Right ventricle myocardium inferior (tissue), 1 donor: Measurements from ENCODE around the gene GPR155. TPM values are rescaled to one million over a fixed set of nuclear protein-coding genes. Genes with fewer than 3 reads are reported as not detected.
A peak's percentile ranks its signal among the peaks of the same experiment; 100 is the strongest.
"Not testable (repeated sequence)": the region's sequence is repeated elsewhere in the genome, so short reads cannot be mapped to it uniquely, and the experiment has no call there.

Source experiments
- ATAC-seq: fragments of 200-7000 bp; cut with Tn5 transposase; one replicate; pipeline ENCODE4 v1.9.1; 2020; ENCODE audit warnings: mild to moderate bottlenecking, moderate library complexity
- DNase-seq: peaks from one replicate; pipeline ENCODE4 v3.0.0; 2021; ENCODE audit errors: missing footprints
- intact Hi-C: fragments of 100-400 bp; cut with DNase I; formaldehyde crosslinking; loops from one replicate; pipeline ENCODE4 v1.11.0; 2022
- total RNA-seq: library from RNA; stranded (reverse); fragmentation: NEBNext Ultra II Directional; extraction: Animal tissue kit (Norgen Biotek cat#: 25700); gene quantifications from one replicate; pipeline ENCODE4 v1.2.1, GENCODE V29; 2021
- donor health status: DM: no; HTN: yes; CAD: no; lungs with severe emphysema.

GPR155 gene
- total RNA-seq, 1 donor from 2014 or later, result 14.0 TPM

DNA sequence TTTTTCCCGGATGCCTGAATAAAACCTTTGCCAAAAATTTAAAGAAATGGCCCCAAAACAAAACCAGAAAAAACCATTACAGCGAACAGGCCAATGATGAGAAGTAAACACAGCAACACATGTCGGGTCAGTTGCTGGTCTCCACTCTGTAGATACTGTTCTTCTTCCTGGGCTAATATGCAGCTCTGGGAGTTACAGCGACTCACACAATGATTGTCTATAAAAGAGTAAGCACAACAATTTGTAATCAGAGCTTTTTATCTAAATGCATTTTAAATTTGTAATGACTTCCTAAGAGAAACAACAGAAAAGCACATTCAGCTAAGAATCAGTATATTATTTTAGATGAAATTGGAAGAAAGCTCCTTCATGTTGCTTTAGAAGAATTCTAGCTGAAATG, 40.3 kb downstream of the GPR155 start:
- ATAC-seq, result no peak
- no peak for DNase-seq
- intact Hi-C loops, result no loop called here

DNA sequence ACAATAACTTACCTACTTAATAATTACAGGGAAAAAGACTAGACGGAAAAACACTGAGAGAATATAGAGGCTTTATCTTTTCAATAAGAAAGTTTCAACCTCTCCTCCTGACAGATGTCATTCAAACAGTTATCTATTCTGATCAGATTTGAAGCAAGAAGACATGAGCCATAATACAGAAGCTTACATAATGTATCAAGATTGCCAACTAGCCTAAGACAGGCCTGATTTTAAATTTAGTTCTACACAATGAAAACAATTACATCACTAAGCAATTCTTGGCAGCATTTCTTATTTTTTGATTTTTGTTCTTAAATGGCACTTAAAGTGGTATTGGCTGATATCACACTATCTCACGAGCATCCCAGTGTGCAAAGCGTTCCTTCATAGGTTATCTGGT, 41.6 kb downstream of the GPR155 start:
- ATAC-seq, result no peak
- no peak for DNase-seq
- intact Hi-C loops, result no loop called here

DNA sequence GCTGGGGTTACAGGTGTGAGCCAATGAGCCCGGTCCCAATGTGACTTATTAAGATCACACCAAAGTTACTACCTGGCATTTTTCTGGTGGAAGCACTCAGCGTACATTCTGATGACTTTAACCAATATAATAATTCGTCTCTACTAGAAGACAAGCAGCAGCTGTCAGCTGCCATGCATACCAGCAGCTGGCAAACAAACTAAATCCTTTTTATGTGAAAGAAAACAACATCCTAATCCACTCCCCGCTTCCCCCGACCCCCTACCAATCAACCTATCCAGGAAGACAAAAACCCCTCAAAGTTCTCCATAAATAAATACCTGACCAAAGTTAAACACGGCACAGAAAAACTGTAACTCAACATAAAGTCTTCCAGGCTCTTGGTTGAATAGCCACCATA, 42.1 kb downstream of the GPR155 start:
- ATAC-seq (no peak), DNase-seq (no peak)
- intact Hi-C loops, result no loop called here

DNA sequence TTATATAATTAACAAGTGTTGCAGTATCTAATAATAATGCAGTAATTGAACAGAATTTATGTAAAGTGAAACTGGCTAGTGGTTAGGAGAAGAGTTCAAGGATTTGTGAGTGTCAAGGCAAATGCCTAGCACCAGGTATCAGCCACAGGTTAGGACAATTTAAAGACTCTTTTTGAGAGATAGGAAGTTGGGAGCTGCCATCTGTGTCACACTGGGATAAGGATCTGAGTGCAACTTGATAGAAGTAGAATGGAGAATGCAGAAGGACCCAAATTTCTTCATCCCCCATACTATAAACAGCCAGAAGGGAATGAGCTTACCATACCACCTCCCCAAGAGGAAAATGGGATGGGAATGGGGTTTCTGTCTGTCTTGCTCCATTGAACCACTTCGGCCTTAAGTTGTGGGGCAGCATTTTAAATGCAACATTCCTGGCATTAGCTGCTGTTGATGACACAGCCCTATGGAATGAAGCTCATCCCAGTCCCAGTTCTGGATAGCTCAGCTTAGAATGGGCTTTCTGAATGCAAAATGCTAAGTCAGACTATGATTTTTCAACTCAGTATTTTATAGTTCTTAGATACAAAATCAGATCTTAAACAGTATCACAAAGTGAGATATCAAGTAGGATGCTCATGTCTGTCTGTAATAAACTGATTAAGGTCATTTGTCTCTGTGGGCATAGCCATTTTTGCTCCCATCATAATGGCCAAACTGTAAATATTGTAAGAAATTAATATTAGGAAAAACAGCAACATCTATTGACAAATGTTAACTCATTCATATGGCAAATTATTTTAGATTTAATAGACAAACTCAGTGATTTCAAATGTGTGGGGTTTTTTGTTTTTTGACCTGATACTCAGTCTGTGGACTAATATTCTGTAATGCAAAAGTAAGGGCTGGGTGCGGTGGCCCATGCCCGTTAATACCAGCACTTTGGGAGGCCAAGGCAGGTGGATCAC, 44.0 kb downstream of the GPR155 start:
- intact Hi-C loops, result no loop called here

DNA sequence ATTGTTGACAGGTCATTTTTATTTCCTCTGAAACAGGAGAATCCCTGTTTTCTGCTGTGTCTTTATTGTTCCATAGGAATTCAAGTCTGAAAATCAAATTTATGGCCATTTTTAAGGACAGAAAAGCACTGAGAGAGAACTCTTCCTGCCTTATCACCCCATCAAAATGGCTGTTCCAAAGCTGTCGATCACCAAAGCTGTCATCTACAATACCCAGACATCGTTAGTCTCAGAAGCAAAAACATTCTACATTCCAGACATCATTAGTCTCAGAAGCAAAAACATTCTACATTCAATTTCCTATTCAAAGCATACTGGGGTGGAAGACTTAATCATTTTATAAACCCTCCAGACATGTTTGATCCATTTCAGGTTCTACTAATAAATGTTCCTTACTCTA, 46.9 kb downstream of the GPR155 start:
- ATAC-seq (no peak), DNase-seq (no peak)
- intact Hi-C loops, result no loop called here

More for the DNA sequence above, 44.0 kb downstream of the GPR155 start:
- DNase-seq, result no peak
- ATAC-seq, result no peak

DNA sequence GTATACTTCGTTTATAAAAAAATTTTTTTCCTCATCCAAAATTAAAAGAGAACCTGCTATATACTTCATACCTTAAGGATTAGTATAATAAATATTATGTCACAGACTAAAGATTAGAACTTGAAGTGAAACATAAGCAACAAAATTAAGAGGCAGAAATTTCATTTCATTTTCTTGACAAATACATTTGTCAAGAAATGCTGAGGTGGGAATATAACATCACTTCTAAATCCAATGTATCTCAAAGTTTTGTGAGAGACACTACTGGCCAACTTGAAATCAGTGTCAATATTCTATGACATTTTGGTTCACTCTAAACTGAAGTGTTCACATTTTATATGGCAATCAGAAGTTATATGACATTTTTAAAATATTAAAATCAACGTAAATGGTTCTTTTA, 47.5 kb downstream of the GPR155 start:
- no peak for DNase-seq
- intact Hi-C loops, result no loop called here

DNA sequence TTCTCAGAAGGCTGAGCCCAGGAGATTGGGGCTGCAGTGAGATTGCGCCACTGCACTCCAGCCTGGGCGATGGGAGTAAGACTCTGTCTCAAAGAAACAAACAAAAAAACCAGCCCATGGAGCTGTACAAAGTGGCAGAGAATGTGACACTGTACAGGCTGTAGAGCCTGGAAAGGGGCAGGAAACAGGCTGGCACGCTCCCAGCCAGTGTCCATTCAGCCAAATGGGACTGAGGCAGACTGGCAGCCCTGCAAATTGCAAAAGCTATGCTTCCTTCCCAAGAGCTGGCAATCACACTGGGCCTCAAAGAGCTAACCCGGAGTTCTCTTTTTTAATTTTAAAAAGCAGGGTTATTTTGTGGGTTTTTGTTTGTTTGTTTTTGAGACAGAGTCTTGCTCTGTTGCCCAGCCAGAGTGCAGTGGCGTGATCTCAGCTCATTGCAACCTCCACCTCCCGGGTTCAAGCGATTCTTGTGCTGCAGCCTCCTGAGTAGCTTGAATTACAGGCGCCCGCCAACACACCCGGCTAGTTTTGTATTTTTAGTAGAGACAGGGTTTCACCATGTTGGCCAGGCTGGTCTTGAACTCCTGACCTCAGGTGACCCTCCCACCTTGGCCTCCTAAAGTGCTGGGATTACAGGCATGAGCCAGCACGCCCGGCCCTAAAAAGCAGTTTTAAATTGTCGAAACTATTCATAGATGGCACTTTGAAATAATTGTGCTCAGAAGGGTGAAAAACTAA, 48.5 kb downstream of the GPR155 start:
- DNase-seq (peak; percentile 78), ATAC-seq (peak; percentile 88)
- intact Hi-C loops, result no loop called here

More for the DNA sequence above, 47.5 kb downstream of the GPR155 start:
- no peak for ATAC-seq

DNA sequence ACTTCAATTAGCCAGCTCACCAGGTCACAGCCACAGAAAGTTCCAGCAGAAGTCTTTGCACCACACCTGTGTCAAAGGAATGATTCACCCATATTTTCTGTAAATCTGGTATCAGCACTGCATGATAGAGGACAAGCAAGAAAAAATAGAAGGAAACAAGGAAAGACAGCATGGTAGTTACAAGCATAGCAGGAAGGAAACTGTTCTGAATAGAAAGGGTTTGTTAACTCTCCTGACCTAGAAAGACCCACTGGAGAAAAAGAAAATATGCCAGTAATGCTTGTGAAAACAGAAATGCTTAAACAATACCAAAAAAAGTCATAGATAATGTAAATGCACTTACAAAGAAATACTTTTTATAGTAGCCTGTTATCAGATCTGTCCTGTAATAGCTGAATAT, 50.5 kb downstream of the GPR155 start:
- ATAC-seq, result no peak
- intact Hi-C loops, result no loop called here

DNA sequence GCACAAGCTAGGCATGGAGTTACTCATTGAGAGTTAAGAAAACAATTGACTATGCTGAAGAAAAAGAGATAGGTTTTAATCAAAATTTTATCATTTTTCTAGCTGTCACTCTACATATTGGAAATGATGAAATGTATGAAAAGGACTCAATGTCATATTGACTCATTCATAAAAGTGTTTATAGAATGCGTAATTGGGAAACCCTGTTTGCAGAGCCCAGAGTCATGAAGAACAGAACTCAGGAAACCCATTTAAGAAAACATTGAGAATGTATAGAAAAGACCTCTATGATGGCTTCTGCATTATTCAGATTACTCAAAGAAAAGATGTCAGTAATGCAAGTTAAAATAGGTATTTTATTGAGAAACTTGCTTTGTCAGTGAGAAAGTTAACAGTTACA, 54.9 kb downstream of the GPR155 start:
- DNase-seq, result no peak
- no peak for ATAC-seq
- intact Hi-C loops, result no loop called here

More for the DNA sequence above, 50.5 kb downstream of the GPR155 start:
- DNase-seq, result no peak

DNA sequence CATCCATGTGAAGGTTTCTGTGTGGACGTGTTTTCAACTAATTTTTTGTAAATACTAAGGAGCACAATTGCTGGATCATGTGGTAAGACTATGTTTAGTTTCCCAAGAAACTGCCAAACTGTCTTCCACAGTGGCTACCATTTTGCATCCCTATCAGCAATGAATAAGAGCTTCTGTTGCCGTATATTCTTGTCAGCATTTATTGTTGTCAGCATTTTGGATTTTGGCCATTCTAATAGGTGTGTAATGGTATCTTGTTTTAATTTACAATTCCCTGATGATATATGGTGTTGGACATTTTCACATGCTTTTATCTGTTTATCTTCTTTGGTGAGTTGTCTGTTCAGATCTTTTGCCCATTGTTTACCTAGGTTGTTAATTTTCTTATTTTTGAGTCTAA, 56.8 kb downstream of the GPR155 start:
- no peak for ATAC-seq
- intact Hi-C loops, result no loop called here
- no peak for DNase-seq

DNA sequence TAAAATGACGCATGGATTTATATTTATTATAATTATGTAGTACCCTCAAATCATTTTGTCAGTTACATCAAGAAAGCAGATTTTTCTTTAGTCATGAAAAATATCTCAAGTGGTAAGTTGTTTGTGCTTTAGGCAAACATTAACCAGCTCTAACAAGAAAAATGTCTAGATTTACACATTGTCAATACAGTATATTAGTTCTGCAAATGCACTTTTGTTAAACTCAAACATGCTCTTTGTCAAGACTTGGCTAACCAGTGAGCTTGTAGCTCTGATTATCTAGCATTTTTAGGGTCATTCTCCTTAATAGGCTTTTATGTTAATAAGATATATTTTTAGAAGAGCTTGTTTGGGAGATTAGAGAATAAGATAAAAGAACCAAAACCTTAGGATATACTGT, 58.6 kb downstream of the GPR155 start:
- intact Hi-C loops, result no loop called here
- ATAC-seq, result no peak

DNA sequence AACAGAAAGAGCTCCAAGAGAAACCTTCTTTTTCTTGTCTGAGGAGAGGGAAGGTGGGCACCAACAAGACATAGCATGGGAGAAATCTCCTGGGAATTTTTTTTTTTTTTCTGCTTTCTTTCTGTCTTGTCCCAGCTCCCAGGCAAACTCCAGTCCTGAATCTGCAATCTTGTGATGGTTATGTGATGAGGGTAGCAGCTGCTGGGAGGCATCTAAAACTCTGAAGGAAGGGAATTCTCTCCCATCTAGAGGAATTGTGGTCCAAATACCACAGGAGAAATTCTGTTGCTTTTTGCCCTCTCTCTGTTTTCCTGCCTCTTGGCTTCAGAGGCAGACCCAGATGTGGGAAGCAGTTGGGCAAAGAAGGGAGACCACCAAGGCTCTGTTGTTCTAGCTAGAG, 74.6 kb downstream of the GPR155 start:
- DNase-seq, result no peak
- intact Hi-C loops, result no loop called here

More for the DNA sequence above, 58.6 kb downstream of the GPR155 start:
- no peak for DNase-seq

DNA sequence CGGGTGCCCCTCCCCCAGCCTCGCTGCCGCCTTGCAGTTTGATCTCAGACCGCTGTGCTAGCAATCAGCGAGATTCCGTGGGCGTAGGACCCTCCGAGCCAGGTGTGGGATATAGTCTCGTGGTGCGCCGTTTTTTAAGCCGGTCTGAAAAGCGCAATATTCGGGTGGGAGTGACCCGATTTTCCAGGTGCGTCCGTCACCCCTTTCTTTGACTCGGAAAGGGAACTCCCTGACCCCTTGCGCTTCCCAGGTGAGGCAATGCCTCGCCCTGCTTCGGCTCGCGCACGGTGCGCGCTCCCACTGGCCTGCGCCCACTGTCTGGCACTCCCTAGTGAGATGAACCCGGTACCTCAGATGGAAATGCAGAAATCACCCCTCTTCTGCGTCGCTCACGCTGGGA, 76.8 kb downstream of the GPR155 start:
- intact Hi-C loops, ATAC-seq, DNase-seq: not testable (repeated sequence)

More for the DNA sequence above, 74.6 kb downstream of the GPR155 start:
- ATAC-seq, result no peak

DNA sequence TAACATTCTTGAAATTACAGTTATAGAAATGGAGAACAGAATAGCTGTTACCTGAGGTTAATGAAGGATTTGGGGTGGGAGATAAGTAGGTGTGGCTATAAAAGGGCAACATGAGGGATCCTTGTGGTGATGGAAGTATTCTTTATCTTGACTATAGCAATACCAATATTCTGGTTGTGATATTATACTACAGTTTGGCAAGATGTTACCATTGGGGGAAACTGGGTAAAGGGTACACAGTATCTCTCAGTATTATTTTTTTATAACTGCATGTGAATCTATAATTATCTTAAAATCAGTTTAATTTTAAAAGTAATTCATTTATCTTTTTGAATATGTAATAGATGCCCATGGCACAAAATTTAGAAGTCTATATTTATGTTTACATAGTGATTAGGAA, 83.2 kb downstream of the GPR155 start:
- intact Hi-C loops, result no loop called here
- DNase-seq (no peak), ATAC-seq (no peak)

DNA sequence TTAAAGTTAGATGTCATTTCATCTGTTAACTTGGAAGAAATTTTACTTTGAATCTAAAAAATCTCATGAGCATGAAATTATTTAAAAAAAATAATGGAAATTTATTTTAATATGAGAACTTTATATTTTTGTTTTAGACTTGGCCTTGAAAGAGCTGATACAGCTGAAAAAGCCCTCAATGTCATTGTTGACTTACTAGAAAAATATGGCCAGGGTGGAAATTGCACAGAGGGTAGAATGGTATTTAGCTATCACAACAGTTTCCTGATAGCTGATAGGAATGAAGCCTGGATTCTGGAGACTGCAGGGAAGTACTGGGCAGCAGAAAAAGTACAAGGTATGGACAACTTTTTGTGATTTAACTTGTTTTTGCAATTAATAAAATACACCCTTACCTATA, 86.0 kb downstream of the GPR155 start:
- DNase-seq, result no peak
- ATAC-seq, result no peak
- intact Hi-C loops, result no loop called here

DNA sequence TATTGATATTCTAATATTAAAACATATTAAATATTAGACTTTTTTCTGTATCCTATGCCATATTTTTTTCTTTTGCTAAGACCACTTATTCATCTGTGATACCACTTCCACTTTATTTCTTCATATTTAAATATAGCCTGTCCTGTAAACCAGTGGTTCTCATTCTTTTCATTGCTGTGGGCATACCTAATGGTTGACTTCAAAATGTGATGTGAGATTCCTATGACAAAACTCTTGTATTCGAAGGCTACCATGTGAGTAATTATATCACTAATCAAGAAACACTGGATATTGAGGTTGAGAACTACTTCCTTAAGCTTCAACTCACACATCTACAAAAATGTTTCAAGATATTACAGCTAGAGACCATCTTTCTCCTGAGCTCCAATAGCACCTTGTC, 87.7 kb downstream of the GPR155 start:
- intact Hi-C loops, result no loop called here
- ATAC-seq (no peak), DNase-seq (no peak)

DNA sequence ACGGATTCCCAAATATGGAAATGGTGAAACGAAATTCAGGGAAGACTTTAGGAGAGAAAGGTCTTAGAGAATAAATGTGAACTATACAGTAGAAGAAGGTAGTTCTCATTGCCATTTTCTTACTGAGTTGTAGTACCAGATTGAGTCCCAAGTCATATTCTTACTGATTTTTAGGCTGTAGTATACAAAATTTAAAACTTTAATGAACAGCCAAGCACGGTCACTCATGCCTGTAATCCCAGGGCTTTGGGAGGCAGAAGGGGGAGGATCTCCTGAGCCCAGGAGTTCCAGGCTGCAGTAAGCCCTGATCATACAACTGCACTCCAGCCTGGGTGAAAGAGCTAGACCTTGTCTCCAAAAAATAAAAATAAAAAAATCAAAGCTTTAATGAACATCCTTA, 89.1 kb downstream of the GPR155 start:
- intact Hi-C loops, result no loop called here
- DNase-seq (no peak), ATAC-seq (no peak)

DNA sequence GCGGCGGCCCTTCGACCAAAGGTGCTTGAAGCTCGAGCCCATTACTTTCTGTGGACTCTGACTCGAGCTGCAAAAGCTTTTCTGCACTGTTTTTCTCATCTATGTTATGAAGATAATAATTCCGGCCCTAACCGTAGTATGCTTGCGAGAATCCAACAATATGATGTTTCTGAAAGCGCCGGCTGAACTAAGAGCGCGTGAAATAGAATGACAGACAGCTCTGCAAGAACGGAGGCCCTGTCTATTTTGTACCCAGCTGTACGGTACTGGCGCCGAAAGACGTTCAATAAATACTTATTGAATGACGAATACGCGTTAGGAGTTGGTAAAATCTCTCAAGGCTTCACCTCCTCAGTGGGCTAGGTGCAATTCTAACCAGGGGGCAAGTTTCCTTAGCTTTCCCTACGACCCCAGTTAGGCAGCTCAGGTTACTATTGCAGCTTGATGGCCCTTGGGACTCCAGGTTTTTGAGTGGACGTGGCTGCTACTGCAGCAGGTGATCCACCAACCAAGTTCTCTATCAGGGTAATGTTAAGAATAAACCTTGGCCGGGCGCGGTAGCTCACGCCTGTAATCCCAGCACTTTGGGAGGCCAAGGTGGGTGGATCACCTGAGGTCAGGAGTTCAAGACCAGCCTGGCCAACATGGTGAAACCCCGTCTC, 90.7 kb downstream of the GPR155 start:
- no peak for DNase-seq
- intact Hi-C loops, result no loop called here
- ATAC-seq, result peak; percentile 33

DNA sequence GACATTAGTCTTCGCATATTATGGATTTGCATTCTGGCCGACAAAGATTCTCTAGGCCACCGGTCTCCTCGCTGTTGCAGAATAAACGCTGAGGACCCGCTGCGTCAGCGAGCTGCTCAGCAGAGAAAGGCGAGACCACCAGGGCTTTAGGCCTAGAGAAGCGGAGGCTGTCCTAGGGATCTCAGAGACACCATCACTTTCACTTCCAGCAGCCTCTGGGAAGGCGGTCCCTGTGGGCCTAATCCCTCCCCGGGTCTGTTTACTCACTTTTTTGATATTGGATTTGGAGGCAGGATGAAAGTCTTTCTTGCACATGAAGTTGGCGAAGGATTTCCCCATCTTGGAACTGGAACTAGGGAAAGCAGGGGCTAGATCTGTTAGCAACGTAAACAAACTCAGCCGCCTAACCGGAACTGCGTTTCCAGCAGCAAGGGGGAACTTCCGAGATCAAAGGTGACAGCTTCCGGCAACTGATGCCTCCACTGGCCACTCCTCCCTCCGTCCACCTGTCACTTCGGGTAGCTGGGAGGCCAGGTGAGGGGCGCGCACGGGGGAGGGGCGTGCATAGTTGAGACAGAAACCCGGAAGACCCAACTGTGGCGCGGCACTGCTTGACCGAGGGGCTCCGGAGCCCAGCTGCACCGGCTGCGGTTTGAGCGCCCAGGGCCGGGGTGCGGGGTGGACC, 91.4 kb downstream of the GPR155 start, which contains the start of gene SCRN3:
Gene SCRN3 (plus strand): TSS at position 447 of the 685 bp plus-strand sequence. CDS start 2,554 bp downstream, outside the sequence.
- intact Hi-C loops, result no loop called here
- DNase-seq, result peak; percentile 88
- ATAC-seq, result peak; percentile 93
